GM18861 (cell line): ENCODE measurements around the gene PAX7.

Experiments used
- ATAC-seq: cut with Tn5 transposase; IDR thresholded peaks from one replicate; pipeline ENCODE4 v1.9.1; 2021; ENCODE audit not compliant: unreplicated experiment

PAX7 gene

DNA sequence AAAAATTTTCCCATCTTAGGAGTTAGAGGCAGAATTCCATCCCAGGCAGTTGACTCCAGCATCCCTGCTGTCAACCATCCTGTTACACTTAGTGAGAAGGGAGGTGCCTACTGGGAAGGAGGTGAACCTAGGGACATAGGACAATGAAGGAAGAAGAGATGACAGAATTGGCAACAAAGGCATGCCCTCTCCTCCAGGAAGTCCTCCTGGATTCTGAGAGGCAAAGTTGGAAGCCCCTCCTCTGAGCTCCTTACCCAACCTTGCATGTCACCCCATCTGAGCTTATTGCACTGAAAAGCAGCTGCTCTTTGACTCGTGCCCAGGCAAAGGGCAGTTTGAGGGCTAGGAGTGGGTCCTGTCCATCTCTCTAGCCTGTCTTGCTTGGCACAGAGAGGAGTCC, 66.9 kb downstream of the PAX7 start:
- no peak for ATAC-seq

DNA sequence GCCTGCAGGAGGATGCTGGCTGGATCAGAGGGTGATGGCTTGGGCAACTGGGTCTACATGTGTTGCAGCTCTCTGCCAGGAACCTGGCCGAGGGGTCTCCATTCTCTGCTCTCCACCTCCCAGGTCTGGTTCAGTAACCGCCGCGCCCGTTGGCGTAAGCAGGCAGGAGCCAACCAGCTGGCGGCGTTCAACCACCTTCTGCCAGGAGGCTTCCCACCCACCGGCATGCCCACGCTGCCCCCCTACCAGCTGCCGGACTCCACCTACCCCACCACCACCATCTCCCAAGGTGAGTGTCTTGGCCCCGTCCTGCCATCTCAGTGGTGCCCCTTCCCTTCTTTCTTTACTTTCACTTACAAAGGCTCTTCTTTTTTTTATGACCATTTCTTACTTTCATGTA, 69.9 kb downstream of the PAX7 start:
- no peak for ATAC-seq

DNA sequence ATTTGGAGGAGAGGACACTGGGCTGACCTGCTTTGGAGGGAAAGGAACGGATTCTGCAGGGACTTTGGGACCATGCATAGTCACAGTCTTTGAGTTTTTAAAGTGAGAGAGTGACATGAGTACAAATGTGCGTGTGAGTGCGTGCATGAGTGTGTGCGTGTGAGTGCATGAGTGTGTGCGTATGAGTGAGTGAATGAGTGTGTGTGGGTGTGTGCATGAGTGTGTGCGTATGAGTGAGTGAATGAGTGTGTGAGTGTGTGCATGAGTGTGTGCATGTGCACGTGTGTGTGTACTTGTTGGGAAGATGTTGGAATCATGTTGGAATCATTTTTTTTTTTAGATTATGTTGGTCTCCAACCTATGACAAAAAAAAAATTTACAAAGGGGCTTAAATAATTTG, 70.5 kb downstream of the PAX7 start:
- ATAC-seq = no peak

DNA sequence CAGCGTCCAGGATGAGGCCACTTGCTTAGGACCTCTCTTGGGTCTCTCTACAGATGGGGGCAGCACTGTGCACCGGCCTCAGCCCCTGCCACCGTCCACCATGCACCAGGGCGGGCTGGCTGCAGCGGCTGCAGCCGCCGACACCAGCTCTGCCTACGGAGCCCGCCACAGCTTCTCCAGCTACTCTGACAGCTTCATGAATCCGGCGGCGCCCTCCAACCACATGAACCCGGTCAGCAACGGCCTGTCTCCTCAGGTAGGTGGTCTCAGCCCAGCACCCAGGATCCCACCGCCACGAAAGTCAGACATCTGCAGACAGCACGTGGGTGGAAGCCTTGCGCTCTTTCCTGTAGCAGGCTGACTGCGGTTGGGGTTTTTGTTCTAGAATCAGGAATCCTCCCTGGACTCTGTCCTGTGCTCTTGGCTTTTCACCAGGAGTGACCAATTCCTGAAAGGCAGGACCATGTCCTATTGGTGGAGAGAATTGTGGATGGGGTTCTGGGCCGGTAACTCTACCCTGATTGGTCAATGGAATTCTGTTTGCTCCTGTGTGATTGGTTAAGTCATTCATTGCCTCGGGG, 72.5 kb downstream of the PAX7 start:
- ATAC-seq = no peak

DNA sequence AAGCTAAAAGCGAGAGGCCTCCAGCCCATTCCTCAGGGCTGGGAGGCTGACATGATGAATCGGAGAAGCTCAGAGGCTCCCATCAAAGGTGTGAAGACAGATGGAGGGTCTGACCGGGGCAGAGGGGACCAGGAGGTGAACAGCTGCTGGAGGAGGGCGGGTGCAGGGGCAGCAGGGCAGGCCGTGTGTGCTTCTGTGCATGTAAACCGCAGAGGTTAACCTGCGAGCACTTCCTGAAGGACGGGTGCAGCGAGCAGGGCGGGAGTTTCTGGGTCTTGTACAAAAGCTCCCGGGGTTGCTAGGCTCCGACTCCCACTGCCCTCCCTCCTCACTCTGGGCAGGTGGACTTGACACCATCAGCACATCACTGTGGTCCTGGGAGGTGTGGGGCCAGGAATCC, 75.2 kb downstream of the PAX7 start:
- ATAC-seq = no peak

DNA sequence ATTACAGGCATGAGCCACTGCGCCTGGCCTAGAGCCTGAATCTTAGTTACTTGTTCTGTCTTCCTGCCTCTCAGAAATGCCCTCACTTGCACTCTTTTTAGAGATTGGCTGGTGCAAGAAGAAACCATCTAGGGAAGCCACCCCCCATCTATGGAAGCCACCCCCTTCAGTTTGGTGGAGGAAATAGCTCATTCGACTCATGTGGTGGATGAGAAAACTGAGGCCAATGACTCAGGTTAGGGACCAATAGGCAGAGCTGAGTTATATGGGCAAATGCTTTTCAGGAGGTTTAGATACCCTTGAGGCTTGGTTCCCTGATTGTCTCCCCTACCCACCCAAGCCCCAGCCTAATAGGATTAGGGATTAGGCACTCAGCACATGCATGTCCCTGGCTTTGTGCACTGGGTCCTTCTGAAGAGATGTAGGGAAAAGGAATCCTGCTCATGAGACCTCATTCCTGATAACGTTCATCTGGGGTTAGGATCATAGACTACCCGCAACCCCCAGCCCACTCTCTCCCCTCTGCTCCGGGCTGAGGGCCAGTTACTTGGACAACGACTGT, 77.1 kb downstream of the PAX7 start:
- no peak for ATAC-seq

DNA sequence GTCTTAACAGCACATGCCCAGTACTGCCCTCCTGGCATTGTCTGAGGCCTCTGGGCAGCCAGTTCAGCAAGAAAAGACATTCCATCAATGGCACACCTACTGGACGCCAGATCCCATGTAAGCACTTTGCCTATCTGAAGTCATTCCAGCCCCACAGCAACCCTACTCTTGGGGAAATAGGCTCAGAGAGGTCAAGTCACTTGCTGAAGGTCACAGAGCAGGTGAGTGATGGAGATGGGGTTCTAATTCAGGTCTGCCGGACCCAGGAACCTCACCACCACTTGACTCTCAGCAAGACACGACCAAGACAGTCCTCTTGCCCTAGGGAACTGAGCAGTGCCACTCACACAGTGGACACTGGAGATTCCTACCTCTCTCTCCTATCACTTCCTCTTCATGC, 79.4 kb downstream of the PAX7 start:
- ATAC-seq = no peak

DNA sequence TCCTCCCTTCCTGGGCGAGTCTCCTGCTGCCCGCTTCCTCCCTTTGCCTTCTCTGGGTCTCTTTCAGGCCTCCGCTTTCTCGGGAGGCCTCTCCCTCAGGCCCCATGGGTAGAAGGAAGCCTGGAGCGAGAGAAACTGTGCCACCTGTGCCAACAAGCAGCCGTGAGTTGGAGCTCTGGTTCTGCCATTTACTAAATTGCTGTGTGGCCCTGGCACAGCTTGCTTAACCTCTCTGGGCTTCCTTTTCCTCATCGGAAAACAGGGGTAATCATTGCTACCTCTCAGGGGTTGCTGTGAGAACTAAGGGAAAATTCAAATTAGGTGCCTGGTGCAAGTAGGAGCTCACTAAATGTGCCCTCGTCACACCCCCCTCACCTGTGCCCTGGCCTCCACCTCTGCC, 80.4 kb downstream of the PAX7 start:
- ATAC-seq = no peak

DNA sequence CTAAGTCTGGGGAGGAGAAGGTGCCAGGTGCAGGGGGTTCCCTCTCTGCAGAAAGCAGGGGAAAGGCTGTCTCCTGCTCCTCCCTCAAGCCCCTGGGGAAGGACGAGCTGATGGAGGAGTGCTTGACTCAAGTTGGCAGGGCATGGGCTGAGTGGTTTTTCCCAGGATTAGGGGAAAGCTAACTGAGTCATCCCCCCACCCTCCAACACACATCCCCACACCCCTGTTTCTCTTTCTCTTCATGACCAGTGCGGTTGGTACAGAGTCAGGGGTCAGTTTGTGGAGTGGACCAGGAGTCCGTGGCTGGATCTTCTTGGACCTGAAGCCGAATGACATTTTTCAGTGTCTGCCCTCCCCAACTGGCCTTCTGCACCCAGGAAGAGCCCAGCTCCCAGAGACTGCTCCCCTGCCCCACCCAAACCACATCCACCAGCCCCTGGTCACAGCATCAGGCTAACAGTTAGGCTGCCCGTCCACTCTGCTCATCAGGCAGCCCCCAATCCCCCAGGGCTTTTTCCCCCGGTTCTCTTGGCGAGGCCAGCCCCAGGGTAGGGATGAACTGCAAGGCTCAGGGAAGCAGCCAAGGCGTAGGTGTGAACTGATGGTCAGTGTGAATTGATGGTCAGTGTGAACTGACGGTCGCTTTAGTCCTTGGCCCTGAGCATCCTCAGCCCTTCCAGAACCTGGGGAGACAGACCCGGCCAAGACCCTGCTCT, 81.0 kb downstream of the PAX7 start:
- no peak for ATAC-seq

DNA sequence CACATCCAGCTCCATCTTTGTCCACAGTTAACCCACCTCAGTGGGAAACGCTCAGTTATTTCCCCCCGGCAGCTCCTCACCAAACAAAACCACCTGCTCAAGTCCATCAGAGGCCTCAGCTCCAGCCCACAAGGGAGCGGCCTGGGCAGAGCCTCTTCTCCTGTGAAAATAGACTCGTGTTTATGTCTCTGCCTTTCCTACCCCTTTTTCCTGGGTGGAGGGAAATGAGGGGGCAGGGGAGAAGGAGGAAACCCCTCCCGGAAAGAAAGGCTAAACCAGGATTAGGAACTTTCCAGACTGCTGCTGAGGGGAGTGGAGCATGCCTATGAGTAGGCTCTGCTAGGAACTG, 81.6 kb downstream of the PAX7 start:
- ATAC-seq = no peak

DNA sequence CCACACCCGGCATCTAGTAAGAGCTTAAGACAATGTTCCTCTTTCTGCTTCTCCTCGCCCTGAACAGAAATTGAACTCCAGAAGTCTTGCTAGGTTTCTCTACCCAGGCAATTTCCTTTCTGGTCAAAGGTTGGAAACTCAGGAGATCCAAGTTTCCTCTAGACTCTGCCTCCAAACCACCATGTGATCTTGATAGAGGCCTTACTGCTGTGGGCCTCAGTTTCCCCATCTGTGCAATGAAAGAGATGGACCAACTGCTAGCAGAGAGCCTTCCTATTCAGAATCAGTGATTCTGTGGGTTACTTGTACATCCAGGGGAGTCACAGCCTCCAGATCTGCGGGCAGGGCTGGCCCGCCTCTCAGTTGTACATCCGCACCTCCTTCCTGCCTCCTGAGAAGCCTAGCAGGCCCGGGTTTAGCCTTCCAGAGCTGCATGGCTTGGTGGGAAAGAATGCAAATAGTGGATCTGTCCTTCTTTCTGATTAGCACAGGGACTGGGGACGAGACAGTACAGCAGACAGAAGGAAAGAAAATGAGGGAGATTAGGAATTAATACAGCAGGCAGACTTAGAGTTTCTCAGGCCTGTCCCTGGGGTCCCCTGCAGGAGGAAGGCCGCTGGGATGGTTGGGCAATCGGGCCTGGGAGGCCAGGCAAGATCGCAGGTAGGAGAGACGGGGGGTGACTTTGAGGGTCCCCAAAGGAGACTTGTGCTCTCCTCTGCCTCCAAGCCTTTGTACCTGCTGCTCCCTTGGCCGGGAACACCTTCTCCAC, 83.9 kb downstream of the PAX7 start:
- ATAC-seq = no peak

DNA sequence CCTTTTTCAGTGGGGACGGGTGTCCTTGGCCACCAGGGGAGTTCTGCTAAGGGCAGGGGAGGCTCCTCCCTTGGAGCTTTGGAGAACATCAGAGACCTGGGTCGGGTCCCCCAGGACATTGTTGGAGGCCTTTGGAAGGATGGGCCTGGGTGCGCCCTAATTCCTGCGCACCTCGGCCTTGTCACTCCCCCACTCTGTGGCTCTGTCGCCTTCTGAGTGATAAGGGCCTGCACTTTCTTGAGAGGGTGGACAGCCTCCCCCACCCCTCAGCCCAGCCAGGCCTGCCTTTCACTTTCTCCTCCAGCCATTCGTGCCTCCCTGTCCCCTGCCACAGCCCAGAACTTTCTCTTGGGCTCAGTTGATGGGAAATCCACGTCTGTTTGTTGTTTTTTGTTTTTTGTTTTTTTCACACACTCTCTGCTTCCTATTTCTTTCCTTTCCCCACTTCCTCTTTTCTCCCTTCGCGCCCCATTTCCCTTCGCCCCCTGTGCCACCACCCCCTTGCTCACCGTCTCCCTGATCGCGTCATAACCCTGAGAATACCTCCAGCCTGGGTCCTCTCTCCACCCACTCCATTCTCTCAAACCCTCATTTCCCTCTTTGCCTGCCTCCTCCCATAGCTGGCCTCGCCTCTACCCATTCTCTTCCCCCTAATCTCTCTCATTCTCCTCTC, 85.6 kb downstream of the PAX7 start:
- ATAC-seq = no peak

DNA sequence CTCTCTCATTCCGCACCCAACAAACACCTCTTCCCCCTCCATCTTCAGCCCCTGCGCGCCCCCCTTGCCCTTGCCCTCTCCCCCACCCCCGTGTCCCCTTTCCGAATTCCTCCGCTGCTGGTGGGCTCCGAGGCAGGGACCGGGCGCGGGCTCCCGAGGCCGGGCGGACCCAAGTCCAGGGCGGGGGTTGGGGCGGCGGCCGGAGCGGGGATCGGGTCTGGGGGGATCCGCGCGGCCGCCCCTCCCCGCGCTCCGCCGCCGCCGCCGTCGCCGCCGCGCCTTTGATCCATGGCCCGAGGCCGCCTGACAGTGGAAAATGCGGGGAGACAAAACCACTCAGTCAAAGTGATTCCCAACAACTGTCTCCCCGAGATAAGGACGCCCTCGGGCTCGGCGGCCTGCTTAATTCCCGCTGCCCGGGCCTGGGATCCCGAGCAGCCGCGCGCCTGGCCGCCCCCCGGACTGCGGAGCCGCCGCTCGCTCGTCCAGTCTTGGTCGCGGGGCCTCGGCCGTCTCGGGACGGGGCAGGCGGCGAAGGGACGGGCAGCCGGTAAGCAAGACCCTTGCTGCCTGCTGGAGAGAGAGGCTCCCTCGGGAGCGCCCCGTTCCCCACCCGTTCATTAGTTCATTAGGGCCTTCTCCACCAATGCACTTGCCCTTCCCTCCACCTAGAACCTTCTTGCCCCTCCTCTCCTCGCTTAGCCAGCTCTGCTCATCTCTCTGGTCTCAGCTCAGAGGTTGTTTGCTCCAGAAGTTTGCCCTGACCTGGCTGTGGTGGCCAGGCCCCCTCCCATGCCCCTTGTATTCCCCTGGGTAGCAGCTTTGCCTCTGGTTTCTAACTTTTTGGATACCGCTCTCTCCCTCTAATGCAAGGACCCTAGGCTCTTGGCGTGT, 86.4 kb downstream of the PAX7 start:
- no peak for ATAC-seq

DNA sequence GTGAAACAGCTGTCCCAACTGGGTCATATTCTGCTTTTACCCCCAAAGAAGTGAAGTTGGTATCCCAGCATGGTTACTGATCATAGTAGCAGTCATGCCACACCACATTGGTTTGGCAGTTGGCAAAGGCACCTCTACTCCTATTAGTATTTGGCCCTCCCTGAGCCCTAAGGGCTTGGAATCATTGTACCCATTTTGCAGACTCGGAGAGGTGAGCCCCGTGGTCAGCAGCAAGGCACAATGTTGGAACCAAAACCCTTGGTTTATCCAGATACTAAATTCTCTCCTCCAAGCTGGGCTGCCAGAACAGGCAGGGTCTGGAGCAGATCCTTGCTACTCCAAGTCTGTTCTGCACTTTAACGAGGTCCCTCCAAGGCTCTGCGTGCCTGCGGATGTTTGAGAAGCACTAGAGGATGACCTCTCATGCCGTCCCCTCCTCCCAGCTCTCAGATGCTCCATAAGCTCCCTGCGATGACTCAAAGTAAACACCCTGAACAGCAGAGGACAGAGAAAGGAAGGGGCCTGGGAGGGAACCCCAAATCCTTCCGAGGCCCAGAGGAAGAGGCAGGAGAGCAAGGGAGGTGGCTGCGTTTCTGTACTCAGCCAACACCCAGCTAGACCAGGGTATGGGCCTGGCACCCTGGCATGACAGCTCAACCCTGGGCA, 89.3 kb downstream of the PAX7 start:
- ATAC-seq = no peak

DNA sequence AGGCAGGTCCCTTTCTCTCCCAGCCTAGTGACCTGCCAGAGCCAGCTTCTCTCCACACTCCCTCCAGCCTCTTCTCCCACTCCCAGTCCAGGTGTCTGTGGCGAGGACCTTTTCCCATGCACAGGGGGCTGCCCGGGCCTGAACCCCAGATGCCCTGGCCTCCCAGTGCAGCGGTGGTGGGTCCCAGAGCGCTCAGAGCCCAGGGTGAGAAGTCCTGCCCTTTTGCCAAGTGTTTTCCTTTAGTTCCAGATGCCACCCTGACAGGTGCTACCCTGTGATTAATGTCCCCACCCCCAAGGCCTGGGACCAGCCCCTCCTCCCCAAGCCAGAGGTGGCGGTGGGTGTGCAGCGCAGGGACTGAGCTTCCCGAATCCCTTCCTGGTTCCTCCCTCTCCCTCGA, 90.4 kb downstream of the PAX7 start:
- no peak for ATAC-seq

DNA sequence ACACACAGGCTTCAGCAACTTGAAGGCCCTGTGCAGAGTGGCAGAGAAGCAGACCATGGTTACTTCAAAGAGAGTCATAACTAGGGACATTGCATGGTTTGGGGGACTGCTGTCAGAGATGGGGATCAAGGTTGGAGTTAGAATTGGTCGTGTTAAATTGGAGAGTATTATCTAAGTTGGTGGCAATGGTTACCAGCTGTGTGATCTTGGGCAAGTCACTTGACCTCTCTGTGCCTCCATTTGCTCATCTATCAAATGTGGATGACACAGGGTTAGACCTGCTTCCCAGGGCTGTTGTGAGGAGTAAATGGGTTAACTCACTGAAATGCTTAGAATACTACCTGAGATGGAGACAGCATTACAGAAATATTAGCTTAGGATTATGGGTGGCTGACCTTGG, 91.1 kb downstream of the PAX7 start:
- ATAC-seq = no peak

DNA sequence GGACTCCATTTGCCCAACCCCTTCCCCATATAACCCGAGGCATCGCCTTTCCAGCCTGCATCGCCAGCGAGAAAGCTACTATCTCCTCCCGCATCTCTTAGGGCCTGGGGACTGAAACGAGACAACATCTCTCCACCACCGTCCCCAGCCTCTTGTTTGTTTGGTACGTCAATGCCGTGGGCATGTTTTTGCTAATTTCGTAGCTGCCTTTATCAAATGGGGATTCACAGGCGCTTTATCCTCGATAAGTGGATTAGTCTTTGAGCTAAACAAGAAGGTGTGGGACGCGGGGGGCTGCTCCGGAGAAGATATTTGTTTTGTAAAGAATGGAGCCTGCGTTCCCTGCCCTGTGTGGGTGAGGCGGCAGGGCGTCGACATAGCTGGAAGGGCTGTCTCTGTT, 91.6 kb downstream of the PAX7 start:
- no peak for ATAC-seq

DNA sequence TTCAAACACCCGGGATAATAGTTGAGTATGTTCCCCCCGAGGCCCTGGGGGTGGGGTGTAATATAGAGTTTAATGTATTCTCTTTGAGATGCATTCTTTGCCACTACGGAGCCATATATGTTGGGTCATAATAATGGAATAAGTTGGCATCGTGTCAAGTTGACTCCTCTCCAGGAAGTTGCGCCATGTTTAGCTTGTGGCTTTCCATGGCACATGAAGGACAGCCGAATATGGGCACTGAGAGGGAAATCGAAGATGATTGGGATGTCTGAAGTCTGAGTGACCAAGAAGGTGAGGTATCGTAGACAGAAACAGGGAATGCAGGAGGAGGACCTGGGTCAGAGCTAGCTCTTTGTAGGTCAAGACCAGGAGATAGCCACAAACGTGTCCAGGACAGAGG, 92.6 kb downstream of the PAX7 start:
- no peak for ATAC-seq

DNA sequence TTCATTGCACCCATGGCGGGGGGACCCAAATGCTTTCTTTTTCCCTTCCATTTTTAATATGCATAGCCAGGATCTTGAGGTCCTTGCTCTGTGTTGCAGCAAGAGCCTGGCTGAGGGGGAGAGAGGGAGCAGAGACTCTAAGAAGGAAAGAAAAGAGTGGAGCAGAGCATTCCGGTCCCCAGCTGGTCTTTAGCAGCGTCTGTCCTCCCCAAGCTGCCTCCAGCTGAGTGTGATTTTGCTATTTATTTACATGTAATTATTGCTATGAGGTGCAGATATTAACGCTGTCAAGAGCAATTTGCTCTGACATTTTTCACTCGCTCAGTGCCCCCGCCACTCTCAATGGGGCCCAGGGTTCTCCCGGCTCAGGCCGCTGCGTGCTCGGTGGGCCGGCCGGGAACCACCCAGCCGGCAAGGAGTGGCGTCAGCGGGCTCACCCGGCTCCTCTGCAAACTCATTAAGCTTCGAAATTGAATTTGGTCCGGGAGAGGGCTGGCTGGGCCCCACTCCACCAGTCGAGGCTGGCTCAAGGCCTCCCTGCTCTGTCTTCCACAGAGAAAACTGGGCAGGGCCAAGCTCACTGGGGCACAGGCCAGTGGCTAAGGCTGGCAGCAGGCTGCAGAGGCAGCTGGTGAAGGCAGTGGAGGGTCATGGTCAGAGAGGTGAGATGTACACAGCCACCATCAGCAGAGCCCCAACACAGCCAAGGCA, 93.2 kb downstream of the PAX7 start:
- no peak for ATAC-seq
